NCI-H1930 (cell line): ENCODE data around the gene FBH1.
"Not testable (repeated sequence)": the region's sequence is repeated elsewhere in the genome, so short reads cannot be mapped to it uniquely, and the experiment has no call there.

Experiments
- DNase-seq, 2 experiments: peaks; one replicate each; lab custom pipeline; 2025; lab: John Stamatoyannopoulos, UW

FBH1 gene

DNA sequence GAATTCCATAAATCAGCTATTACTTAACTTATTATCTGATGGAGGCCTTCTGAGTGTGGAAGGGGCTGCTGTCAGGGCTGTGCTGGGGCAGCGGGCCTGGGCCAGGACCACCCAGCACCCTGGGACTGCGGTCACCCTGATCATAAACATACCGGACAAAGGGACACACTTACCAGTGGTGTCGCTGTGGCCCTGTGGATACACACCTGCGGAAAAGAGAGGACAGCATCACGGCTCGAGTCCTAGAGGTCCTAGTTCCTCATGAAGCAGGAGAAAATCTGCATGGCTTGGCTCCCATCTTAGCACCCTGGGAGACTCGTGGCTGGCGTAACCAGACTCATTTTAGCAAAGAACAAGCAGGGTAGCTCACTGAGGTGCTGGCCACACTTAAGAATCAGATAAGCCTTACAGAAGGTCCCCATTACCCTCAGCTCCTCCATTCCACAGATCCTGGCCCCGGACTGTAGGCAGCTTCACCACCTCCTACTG lies 69.6 kb downstream of the FBH1 start:
- DNase-seq: no peak

DNA sequence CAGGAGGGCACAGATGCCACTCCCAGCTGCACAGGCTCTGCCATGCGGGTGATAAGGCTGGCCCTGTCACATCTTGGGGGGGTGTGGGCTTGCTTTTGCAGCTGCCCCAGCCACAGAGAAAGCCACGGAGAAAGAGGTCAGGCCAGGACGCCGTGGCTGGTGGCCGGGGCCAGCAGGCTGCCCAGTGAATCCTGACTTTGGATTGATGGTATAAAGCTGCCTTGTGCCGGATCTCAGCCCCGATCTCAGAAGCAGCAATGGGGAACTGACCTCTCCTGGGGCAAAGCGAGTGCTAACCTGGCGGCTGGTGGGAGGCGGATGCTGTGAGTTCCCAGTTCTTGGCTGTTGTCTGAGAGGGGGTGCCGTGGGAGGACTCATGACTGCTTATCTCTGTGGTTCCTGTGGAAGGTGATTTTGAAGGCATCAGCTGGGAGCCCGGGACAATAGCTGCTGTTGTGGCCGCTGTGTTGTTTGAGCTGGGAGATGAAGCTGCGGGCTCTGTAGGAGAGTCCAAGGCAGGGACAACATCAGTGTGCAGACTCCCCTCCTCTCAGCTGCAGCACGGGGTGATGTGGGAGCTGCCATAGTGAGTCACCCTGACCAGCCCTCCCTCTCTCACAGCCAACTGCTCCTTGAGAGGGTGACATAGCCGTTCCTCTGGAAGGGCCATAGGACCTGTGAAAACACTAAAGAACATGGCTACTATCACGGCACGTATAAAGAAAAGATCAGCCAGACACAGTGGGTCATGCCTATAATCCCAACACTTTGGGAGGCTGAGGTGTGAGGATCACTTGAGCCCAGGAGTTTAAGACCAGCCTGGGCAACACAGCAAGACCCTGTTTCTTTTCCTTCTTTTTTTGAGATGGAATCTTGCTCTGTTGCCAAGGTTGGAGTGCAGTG lies 70.3 kb downstream of the FBH1 start:
- DNase-seq: no peak

DNA sequence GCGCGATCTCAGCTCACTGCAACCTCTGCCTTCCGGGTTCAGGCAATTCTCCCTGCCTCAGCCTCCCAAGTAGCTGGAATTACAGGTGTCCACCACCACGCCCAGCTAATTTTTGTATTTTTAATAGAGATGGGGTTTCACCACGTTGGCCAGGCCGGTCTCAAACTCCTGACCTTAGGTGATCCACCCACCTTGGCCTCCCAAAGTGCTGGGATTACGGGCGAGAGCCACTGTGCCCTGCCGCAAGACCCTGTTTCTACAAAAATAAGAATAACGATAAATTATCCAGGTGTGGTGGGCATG lies 70.9 kb downstream of the FBH1 start:
- not testable (repeated sequence) for DNase-seq

DNA sequence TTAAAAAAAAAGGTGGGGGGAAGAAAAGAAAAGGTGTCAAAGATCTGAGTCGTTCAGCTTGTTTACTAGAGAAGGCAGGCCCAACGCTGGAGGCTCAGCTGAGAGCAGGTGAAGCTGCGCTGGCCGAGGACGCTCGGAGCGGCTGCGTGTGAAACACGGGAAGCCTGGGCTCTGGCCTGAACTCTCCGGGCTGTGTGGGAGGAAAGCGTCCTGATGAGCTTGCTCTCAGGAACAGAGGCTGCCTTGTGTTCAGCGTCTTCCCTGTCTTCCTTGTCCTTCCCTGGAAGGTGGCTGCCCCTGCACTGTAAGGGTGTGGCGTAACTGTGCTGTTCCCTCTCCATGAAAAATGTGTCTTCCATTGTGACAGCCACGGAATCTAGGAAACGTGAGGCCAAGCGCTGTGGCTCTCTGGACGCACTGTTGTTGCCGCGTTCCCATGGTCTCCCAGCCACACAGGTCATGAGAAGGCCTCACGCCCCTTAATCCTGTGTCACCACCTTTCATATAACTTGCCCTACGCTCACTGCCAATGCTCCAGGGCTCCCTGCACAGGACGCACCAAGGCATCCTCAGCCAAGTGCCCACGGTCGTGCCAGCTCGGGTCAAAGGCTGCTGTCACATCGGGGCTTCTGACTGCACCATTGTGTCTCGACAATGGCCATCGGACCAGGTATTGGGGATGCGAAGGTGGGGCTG lies 71.5 kb downstream of the FBH1 start:
- DNase-seq: no peak

DNA sequence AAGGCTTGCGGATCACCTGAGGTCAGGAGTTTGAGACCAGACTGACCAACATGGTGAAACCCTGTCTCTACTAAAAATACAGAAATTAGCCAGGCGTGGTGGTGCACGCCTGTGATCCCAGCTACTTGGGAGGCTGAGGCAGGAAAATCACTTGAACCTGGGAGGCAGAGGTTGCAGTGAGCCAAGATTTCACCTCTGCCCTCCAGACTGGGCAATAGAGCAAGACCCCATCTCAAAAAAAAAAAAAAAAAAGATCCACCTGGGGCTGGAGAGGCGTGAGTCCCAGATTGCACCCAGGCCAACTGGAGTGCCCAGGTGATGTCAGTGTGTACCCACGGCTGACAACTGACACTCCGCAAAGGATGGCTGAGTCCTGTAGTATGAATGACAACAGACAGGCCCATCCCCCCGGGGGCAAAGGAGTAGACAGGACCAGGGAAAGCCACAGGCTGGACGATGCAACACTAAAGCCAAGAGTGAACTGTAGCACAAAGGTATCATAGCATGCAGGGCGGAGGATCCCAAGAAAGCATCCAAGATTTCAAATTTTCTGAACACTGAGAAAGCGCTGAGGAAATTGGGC lies 72.4 kb downstream of the FBH1 start:
- not testable (repeated sequence) for DNase-seq

- no peak for DNase-seq
These were observed 73.0 kb downstream of the FBH1 start for GRCh38 chr10:5963071-5963470.

DNA sequence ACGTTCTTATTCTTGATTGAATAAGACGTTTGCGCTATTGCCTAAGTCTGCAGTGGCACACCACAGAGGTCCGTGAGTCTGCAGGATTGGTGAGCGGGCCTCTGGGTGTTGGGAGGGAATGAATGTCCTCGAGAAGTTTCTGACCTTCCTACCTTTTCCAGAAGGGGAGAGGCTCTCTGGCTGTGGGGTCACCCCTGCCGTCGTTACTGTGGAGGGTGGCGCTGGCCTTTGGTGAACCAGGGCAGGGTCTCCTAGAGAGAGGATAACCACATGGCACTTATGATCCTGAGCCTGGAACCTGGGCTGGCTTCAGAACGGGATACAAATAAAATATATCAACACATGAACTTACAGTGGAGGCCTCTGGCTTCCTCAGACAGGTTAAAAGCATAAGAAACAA lies 73.5 kb downstream of the FBH1 start:
- DNase-seq: no peak

GRCh38 chr10:5964736-5965135 lies 74.7 kb downstream of the FBH1 start:
- DNase-seq: no peak

GRCh38 chr10:5965266-5965665 lies 75.2 kb downstream of the FBH1 start:
- no peak for DNase-seq

- no peak for DNase-seq
These were observed 78.1 kb downstream of the FBH1 start for GRCh38 chr10:5968037-5968680.

DNA sequence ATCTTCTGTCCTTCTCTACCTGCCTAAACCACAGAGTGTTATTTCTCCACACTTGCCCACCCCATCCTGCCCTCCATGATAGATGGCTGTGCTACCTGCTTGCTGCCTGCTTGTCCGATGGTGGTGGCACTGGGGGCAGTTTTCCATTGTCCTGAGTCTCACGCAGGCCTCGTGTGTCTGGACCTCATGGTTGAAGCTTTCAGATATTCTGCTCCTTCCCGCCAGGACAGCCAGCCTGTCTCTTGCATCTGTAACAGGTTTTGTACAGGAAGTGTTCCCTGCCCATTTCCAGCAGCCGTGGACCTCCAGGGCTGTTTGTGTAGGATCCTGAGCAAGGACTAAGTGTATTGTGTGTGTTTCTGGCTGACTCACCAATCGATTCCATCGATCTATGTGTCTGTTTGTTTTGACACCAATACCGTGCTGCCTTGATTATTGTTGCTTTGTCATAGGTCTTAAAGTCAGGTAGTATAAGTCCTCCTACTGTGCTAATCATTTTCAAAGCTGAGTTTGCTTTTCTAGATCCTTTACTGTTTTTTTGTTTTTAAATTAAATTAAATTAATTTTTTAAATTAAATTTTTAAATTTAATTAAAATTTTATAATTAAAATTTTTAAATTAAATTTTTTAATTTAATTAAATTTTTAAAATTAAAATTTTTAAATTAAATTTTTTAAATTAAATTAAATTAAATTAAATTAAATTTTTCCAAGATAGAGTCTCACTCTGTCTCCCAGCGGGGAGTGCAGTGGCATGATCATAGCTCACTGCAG lies 78.8 kb downstream of the FBH1 start:
- DNase-seq: no peak

GRCh38 chr10:5970066-5970465 lies 80.0 kb downstream of the FBH1 start:
- no peak for DNase-seq

GRCh38 chr10:5970527-5970926 lies 80.5 kb downstream of the FBH1 start:
- no peak for DNase-seq

DNA sequence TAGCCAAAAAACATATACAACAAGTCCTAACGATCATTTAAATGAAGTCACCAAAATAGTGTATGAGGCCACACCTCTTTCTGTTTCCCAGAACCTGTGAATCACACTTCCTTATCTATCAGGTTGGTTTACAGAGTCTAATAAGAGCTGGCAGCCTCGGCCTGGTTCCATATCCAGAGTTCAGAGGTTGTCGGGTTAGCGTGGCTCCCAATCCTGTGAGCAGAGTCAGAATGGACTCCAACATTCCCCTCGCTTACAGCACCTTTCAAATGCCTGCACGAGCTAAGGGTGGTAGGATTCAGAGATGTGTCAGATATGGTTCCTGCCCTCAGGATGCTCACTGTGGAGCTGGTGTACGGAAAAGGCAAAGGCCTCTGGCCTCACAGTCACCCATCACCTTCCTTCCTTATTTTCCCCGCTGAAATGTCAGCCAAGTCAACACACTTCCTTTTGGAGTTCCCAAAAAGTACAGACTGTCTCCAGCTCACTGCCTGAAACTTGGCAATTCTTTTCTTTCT lies 81.3 kb downstream of the FBH1 start:
- DNase-seq: no peak

- no peak for DNase-seq
These were observed 81.8 kb downstream of the FBH1 start for GRCh38 chr10:5971886-5972285.

GRCh38 chr10:5973069-5973468 lies 83.0 kb downstream of the FBH1 start:
- DNase-seq: no peak

GRCh38 chr10:5975641-5976473 lies 85.8 kb downstream of the FBH1 start:
- DNase-seq: no peak

DNA sequence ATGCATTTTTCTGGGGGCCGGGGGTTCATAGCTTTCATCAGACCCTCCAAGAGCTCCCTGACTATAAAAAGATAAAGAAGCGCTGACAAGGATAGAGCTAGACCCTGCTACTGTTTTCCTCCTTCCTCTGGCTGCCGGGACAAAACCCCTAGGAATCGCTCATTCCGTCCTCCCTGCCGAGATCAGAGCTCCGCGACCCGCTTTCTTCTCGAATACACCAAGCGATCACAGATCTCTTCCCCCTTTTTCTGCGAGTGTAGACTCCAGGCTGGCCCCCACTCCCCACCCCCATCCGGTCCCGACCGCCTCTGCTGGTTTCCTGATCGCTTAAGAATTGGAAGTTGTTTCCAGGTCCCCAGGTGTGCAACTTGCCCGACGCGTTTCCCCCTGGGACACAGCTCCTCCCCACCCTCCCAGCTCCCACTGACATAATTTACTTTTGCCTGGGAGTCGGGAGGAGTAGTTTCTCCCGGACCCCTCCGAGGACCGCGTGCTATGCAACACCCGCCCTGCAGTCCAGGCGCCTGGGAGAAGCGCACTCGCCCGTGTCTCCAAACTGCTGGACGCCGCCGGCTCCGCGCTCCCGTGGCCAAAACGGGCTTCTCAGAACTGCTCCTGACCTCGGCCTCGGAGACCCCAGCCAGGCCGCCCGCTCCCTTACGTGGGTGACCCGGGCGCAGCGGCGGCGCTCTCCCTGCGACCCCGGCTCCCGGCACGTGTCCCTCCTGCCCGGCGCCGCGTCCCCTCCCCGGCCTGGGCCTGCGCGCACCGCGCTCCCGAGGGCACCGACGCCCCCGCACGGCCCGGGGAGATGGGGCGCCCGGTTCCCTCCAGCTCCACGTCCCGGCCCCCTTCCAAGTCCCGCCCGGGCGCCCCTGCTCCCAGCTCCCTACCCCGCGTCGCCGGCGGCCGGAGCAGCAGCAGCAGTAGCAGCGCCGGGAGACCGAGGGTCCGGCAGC lies 86.7 kb downstream of the FBH1 start:
- DNase-seq: no peak

- no peak for DNase-seq
These were observed 87.6 kb downstream of the FBH1 start, which contains the start of gene IL15RA for GRCh38 chr10:5977471-5978229. Gene IL15RA (minus strand): TSS chr10:5977543. CDS start chr10:5977492, 51 bp downstream.
